Testis (tissue), 2 donors: ENCODE data around the gene GHRHR.

ENCODE experiments used
- POLR2A ChIP-seq: fragments of 450-650 bp; IDR thresholded peaks from one replicate; pipeline ENCODE4 v1.6.1; 2017; ENCODE audit warnings: antibody characterized with exemption, mild to moderate bottlenecking, moderate library complexity
- TF ChIP-seq, protein P1 (sequence below), 3 experiments: fragments of 450-650 bp in 2 of 3; fragments of 200-600 bp in 1 of 3; sonication (generic) in 1 of 3; IDR thresholded peaks; one replicate each; pipeline ENCODE4 v1.5.1; 2016 to 2019; ENCODE audit warnings: antibody characterized with exemption in 3 of 3, mild to moderate bottlenecking in 2 of 3, moderate library complexity in 1 of 3

DNA sequence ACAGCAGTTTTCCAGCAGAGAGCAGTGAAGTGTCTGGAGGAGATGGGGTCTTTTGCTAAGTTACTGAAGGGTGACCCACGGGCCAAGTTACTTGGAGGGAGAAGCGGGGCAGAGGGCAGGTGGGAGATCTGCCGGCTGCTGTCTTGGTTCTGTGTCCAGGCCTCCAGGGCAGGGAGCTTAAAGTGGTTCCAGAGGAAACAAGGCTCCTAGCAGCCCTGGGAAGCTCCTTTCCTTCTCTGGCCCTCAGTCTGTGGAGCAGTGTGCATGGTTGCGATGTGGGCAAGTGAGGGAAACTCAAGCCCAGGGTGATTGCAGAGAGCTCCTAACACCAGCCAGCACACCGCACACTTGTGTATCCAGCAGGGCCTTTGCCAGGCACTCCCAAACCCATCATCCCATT lies 6.3 kb downstream of the GHRHR start:
- TF ChIP-seq, protein P1, sequence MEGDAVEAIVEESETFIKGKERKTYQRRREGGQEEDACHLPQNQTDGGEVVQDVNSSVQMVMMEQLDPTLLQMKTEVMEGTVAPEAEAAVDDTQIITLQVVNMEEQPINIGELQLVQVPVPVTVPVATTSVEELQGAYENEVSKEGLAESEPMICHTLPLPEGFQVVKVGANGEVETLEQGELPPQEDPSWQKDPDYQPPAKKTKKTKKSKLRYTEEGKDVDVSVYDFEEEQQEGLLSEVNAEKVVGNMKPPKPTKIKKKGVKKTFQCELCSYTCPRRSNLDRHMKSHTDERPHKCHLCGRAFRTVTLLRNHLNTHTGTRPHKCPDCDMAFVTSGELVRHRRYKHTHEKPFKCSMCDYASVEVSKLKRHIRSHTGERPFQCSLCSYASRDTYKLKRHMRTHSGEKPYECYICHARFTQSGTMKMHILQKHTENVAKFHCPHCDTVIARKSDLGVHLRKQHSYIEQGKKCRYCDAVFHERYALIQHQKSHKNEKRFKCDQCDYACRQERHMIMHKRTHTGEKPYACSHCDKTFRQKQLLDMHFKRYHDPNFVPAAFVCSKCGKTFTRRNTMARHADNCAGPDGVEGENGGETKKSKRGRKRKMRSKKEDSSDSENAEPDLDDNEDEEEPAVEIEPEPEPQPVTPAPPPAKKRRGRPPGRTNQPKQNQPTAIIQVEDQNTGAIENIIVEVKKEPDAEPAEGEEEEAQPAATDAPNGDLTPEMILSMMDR (IDR thresholded peaks at IDR 0.05), result no peak
- no peak for TF ChIP-seq POLR2A
